Mesenchymal stem cell (in vitro differentiated cells and primary cell): Measurements from ENCODE around the gene DCST1.
A peak's percentile ranks its signal among the peaks of the same experiment; 100 is the strongest.

ENCODE experiments used
- DNase-seq: peaks from one replicate; pipeline ENCODE4 v3.0.0-alpha.2; 2013
- H2AFZ ChIP-seq: one replicate; pipeline ENCODE4 v1.6.1; 2013; ENCODE audit warnings: low read depth, mild to moderate bottlenecking, control low read depth, inconsistent platforms, low read length, moderate library complexity
- H2AK5ac ChIP-seq: 2 replicates; pipeline ENCODE4 v1.6.1; 2013; ENCODE audit warnings: low read length, moderate library complexity, mild to moderate bottlenecking, inconsistent platforms; ENCODE audit not compliant: severe bottlenecking
- H2BK120ac ChIP-seq: one replicate; pipeline ENCODE4 v1.6.1; 2013; ENCODE audit warnings: low read depth, mild to moderate bottlenecking, inconsistent platforms, low read length, moderate library complexity
- H2BK12ac ChIP-seq, 2 experiments: one replicate each; pipeline ENCODE4 v1.6.1; 2013; ENCODE audit warnings: inconsistent platforms in 2 of 2, low read length in 2 of 2, mild to moderate bottlenecking in 2 of 2, moderate library complexity in 2 of 2, control low read depth in 1 of 2
- H2BK15ac ChIP-seq: one replicate; pipeline ENCODE4 v1.6.1; 2013; ENCODE audit warnings: mild to moderate bottlenecking, low read depth, inconsistent platforms; ENCODE audit not compliant: poor library complexity, severe bottlenecking
- H2BK5ac ChIP-seq: 2 replicates; pipeline ENCODE4 v1.6.1; 2013; ENCODE audit warnings: low read depth, mild to moderate bottlenecking, low read length, control low read depth, inconsistent platforms; ENCODE audit not compliant: poor library complexity, severe bottlenecking
- H3K14ac ChIP-seq, 2 experiments: one replicate each; pipeline ENCODE4 v1.6.1; 2013; ENCODE audit warnings: inconsistent platforms in 2 of 2, low read length in 2 of 2, control low read depth in 1 of 2, mild to moderate bottlenecking in 1 of 2, moderate library complexity in 1 of 2
- H3K18ac ChIP-seq, 2 experiments: one replicate each; pipeline ENCODE4 v1.6.1; 2013; ENCODE audit warnings: inconsistent platforms in 2 of 2, low read length in 2 of 2, control low read depth in 1 of 2, low read depth in 1 of 2, mild to moderate bottlenecking in 1 of 2
- H3K23ac ChIP-seq, 2 experiments: one replicate each; pipeline ENCODE4 v1.6.1; 2013; ENCODE audit warnings: inconsistent platforms in 2 of 2, low read length in 2 of 2, mild to moderate bottlenecking in 2 of 2, moderate library complexity in 2 of 2, control low read depth in 1 of 2
- H3K27ac ChIP-seq: 2 replicates; pipeline ENCODE4 v1.5.1; 2013; ENCODE audit warnings: mild to moderate bottlenecking, moderate library complexity, low read length, control low read depth, inconsistent platforms; ENCODE audit not compliant: poor library complexity, severe bottlenecking
- H3K27me3 ChIP-seq, 2 experiments: 2 replicates each; pipeline versions ENCODE4 v1.6.1 to v1.7.0; 2013; ENCODE audit warnings: low read length in 2 of 2, mild to moderate bottlenecking in 2 of 2, moderate library complexity in 2 of 2, control low read depth in 1 of 2, inconsistent platforms in 1 of 2; ENCODE audit not compliant: control insufficient read depth in 1 of 2, insufficient read depth in 1 of 2
- H3K36me3 ChIP-seq, 2 experiments: 2 replicates each; pipeline versions ENCODE4 v1.6.1 to v1.7.0; 2013; ENCODE audit warnings: low read length in 2 of 2, control low read depth in 1 of 2, inconsistent platforms in 1 of 2, low read depth in 1 of 2, mild to moderate bottlenecking in 1 of 2; ENCODE audit not compliant: insufficient read depth in 2 of 2, control insufficient read depth in 1 of 2
- H3K4ac ChIP-seq, 2 experiments: one replicate each; pipeline ENCODE4 v1.6.1; 2013; ENCODE audit warnings: inconsistent platforms in 2 of 2, low read length in 2 of 2, mild to moderate bottlenecking in 2 of 2, moderate library complexity in 2 of 2, control low read depth in 1 of 2, low read depth in 1 of 2
- H3K4me1 ChIP-seq: 2 replicates; pipeline ENCODE4 v1.6.1; 2013; ENCODE audit warnings: low read depth, low read length, control low read depth; ENCODE audit not compliant: control insufficient read depth, insufficient read depth
- H3K4me2 ChIP-seq: 2 replicates; pipeline ENCODE4 v1.6.1; 2013; ENCODE audit warnings: low read length, mild to moderate bottlenecking, inconsistent platforms; ENCODE audit not compliant: poor library complexity, severe bottlenecking
- H3K4me3 ChIP-seq, 2 experiments: 2 replicates each; pipeline versions ENCODE4 v1.5.1 to v1.7.0; 2013; ENCODE audit warnings: low read length in 2 of 2, mild to moderate bottlenecking in 2 of 2, control low read depth in 1 of 2, low read depth in 1 of 2; ENCODE audit not compliant: insufficient read depth in 1 of 2
- H3K79me1 ChIP-seq: replicated peaks from 2 replicates; pipeline ENCODE4 v1.6.1; 2013; ENCODE audit warnings: mild to moderate bottlenecking, control low read depth, low read length, inconsistent platforms; ENCODE audit not compliant: poor library complexity, severe bottlenecking
- H3K9ac ChIP-seq: 2 replicates; pipeline ENCODE4 v1.7.0; 2013; ENCODE audit warnings: mild to moderate bottlenecking, low read length, moderate library complexity
- H3K9me3 ChIP-seq: 2 replicates; pipeline ENCODE4 v1.7.0; 2013; ENCODE audit warnings: mild to moderate bottlenecking, low read length; ENCODE audit not compliant: control insufficient read depth
- H4K8ac ChIP-seq: one replicate; pipeline ENCODE4 v1.6.1; 2013; ENCODE audit warnings: inconsistent platforms, mild to moderate bottlenecking, low read length, moderate library complexity
- H4K91ac ChIP-seq: one replicate; pipeline ENCODE4 v1.6.1; 2013; ENCODE audit warnings: mild to moderate bottlenecking, low read length, inconsistent platforms
- WGBS: methylation state at CpG from one replicate; pipeline ENCODE4 v1.1.7; 2013; ENCODE audit warnings: mixed read lengths; 5-methylcytosine and 5-hydroxymethylcytosine counted together

Gene DCST1

GRCh38 chr1:155010211-155010918 lies 23.3 kb upstream of the DCST1 start:
- Histone ChIP-seq H3K79me1 (peaks cover 44% of the 10 kb centered on the region), H2BK120ac (no peak overlapping the region), H3K4me3 (no peak overlapping the region), H4K8ac (no peak overlapping the region), H3K27ac (no peak overlapping the region), H3K23ac (no peak overlapping the region), H3K14ac (no peak overlapping the region), H3K18ac (no peak overlapping the region), H2AFZ (no peak overlapping the region), H3K27me3 (no peaks in the 10 kb centered on the region), H2AK5ac (no peak overlapping the region), H3K4me2 (no peak overlapping the region), H3K4me1 (peaks cover 28% of the 10 kb centered on the region), H2BK5ac (no peak overlapping the region), H2BK12ac (no peak overlapping the region), H3K9ac (no peak overlapping the region), H4K91ac (no peak overlapping the region), H3K9me3 (no peaks in the 10 kb centered on the region), H2BK15ac (no peak overlapping the region), H3K36me3 (peaks cover 22 to 93% of the 10 kb centered on the region in 2 experiments), H3K4ac (peak overlapping the region in 1 of 2 experiments; percentile 29)
- no peak for DNase-seq
- WGBS = 81% methylated on average over 8 of the region's 11 CpGs

DNA sequence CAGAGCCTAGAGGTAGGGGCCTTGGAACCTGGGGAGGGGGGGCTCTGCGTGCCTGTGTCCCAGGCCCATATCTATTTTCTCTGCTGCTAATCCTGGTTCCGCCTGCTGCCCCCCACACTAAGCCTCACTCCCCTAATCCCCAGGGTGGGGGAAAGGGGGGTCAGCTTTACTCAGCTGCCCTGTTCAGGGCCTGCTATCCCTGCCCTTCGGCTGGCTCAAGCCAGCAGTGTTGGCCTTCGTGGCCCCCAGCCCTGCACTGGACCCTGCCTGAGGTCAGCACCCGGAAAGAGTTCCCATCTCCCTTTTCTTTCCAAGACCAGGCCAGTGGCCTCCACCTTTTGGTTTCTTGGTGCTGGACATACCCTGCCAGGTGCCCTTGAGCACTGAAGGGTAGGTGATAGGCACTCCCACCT lies 22.6 kb upstream of the DCST1 start:
- Histone ChIP-seq H4K91ac (no peak overlapping the region), H3K18ac (no peak overlapping the region), H3K27me3 (no peaks in the 10 kb centered on the region), H3K4me1 (peaks cover 23% of the 10 kb centered on the region), H2AK5ac (no peak overlapping the region), H3K9me3 (no peaks in the 10 kb centered on the region), H3K27ac (no peak overlapping the region), H2AFZ (no peak overlapping the region), H3K9ac (no peak overlapping the region), H3K4me3 (no peak overlapping the region), H2BK120ac (no peak overlapping the region), H3K4me2 (no peak overlapping the region), H3K23ac (no peak overlapping the region), H3K14ac (no peak overlapping the region), H4K8ac (no peak overlapping the region), H3K36me3 (peaks cover 28 to 95% of the 10 kb centered on the region in 2 experiments), H3K79me1 (peaks cover 43% of the 10 kb centered on the region), H3K4ac (peak overlapping the region in 1 of 2 experiments; percentile 29), H2BK5ac (no peak overlapping the region), H2BK12ac (no peak overlapping the region), H2BK15ac (no peak overlapping the region)
- WGBS = 93% methylated on average over 4 of the region's 5 CpGs
- DNase-seq = no peak

DNA sequence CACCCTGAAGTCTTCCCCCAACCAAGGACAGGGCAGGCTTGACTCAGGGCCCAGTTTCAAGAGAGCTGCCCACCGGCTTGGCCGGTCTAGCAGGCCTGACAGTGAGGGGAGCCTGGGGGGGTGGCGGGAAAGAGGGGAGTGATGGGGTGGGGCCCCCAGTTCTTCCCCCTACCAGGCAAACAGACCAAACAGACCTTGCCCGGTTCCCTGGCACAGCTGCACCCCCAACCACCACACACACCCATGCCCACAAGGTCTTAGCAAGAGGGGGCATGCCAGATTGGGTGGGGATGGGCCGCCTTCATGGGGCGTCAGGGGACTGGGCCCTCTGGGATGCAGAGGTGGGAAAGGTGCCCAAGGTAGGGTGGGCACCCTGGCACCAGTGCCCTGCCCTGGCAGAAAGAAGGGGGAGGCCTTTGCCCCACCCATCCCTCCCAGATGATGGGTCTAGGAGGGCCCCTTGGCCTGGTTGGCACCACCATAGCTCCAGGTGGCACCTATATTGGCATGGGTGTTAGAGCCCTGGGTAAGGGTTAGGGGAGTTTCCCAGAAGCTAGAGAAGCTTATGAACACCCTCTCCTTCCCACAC lies 22.1 kb upstream of the DCST1 start:
- Histone ChIP-seq H3K9ac (peak overlapping the region; percentile 18), H3K18ac (no peak overlapping the region)
- WGBS = 100% methylated on average over 2 of the region's 6 CpGs

GRCh38 chr1:155012026-155012546 lies 21.5 kb upstream of the DCST1 start:
- WGBS = 57% methylated on average over 8 of the region's 9 CpGs
- H2BK12ac ChIP-seq = peak overlapping the region in 1 of 2 experiments; percentile 33

More for the DNA sequence above, 22.1 kb upstream of the DCST1 start:
- Histone ChIP-seq H4K91ac (no peak overlapping the region), H2BK15ac (no peak overlapping the region), H2AFZ (no peak overlapping the region), H2BK120ac (no peak overlapping the region), H3K27me3 (no peaks in the 10 kb centered on the region), H2BK5ac (no peak overlapping the region), H2BK12ac (no peak overlapping the region), H3K14ac (no peak overlapping the region), H3K27ac (no peak overlapping the region), H4K8ac (no peak overlapping the region), H3K4ac (no peak overlapping the region), H3K4me2 (no peak overlapping the region), H3K4me1 (peaks cover 22% of the 10 kb centered on the region), H3K36me3 (peaks cover 33 to 95% of the 10 kb centered on the region in 2 experiments), H3K9me3 (no peaks in the 10 kb centered on the region), H2AK5ac (no peak overlapping the region), H3K23ac (no peak overlapping the region), H3K4me3 (no peak overlapping the region), H3K79me1 (peaks cover 43% of the 10 kb centered on the region)
- no peak for DNase-seq

More at GRCh38 chr1:155012026-155012546, 21.5 kb upstream of the DCST1 start:
- Histone ChIP-seq H2BK5ac (no peak overlapping the region), H3K4me3 (no peak overlapping the region), H2AFZ (no peak overlapping the region), H3K79me1 (peaks cover 39% of the 10 kb centered on the region), H3K4me2 (no peak overlapping the region), H2BK120ac (no peak overlapping the region), H3K18ac (no peak overlapping the region), H3K23ac (no peak overlapping the region), H3K4me1 (peaks cover 25% of the 10 kb centered on the region), H3K4ac (no peak overlapping the region), H3K14ac (peak overlapping the region in 1 of 2 experiments; percentile 62), H3K9ac (peak overlapping the region; percentile 19), H3K27ac (no peak overlapping the region), H4K91ac (no peak overlapping the region), H3K27me3 (no peaks in the 10 kb centered on the region), H4K8ac (no peak overlapping the region), H2BK15ac (no peak overlapping the region), H3K36me3 (peaks cover 34 to 94% of the 10 kb centered on the region in 2 experiments), H2AK5ac (no peak overlapping the region), H3K9me3 (no peaks in the 10 kb centered on the region)
- DNase-seq = peak; percentile 54
